ENCODE data around the gene OOSP1.
"Not testable (repeated sequence)": the region's sequence is repeated elsewhere in the genome, so short reads cannot be mapped to it uniquely, and the experiment has no call there.

The OOSP1 gene

DNA sequence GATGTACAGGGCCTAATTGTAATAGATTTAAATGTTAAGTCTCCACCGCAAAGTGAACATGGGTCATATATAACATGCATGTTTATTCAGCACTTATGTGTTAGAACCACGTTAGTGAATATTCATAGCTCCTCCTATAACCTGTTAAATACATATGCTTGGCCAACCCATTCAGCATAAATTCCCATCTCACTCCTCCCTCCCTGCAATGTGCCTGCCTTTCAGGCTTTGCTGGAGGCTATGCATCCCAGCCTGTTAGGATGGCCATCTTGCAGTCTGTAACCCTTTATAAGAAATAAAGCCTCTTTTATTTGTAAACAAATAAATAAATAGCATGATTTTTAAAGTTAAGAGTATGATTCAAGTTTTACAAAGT lies 23.9 kb downstream of the OOSP1 start:
- DNase-seq = no peak

DNA sequence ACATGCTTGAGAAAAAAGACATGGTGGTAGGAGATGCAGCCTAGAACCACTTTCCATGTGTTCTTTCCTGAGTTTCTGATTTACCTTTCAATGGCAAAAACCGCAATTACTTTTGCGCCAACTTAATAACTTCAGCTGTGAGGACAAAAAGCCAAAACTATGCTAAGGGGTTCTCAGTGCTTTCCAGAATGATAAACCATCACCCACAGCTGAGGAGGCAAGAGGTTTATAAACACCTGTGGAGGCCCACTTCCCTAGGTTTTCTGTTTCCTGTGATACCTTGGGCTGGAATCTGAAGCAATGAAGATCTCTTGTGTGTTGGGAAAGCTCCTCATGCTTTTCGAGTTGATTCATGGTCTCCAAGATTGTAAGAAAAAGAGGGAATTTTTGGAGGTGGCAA lies 25.5 kb downstream of the OOSP1 start, which contains the start of gene OOSP4A:
Gene OOSP4A (plus strand): TSS at position 301 of the 400 bp plus-strand sequence. CDS start 0 bp downstream, at position 301.
- no peak for DNase-seq

DNA sequence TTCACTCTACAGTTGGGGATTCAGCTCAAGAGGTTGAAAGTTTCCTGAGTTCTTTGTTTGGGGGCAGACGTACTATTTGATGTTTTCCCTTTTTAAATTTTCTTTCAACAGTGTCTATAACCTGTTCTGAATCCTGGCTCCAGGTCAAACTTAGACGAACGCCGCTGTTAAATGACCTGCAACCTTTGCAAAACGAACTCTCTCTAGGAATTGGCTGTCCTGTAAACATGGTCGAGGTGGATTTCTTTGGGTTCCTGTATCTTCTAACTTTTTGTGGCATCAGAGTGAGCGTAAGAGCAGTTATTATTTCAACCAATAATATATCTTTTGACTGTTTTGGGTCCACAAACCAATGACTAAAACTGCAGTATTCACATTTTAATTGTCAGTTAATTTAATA lies 27.2 kb downstream of the OOSP1 start:
- DNase-seq = no peak

DNA sequence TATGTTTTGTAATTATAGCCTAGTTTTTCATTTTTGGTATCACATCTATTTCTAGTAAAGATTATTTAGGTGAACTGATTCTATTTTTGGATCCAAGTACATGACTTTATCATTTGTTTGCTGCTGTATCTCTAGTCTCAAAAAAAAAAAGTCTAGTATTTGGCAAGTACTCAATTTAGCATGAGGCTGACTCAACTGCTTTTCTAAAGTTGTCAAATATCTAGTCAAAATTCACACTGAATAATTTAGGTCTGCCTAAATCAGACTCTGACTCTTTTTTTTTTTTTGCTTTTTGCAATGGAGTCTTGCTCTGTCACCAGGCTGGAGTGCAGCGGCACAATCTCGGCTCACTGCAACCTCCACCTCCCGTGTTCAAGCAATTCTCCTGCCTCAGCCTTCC lies 28.0 kb downstream of the OOSP1 start:
- DNase-seq = no peak

DNA sequence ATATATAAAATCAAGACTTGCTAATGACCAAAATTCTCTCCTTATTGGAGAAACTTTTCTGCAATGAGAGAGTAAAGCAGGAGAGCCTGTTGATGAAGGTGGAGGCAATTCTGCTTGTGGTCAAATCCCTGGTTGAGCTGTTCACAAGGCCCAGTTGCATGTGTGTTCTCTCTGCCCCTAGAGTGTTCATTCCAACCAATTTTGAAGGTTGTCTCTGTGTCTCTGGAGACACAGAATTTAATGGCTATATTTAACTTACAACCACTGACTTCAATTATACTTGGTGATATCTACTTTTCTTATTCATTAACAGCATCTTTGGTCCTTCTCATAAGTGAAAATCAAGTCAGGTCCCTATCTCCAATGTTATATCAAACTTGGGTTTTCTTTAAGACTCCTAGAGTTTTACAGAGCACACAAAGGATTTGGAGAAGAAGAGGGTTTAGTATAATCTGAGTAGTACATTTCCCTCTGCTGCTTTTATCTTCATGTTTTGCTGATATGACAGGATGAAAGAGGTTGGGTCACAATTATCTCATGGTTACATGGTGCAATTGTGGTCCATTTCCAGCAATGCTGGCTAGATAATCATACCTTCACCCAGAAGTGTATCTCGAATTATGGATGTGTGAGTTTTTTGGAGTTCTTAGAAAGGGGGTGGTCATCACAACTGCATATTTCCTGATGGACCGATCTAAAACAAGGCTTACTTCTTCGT lies 29.6 kb downstream of the OOSP1 start:
- DNase-seq = no peak

DNA sequence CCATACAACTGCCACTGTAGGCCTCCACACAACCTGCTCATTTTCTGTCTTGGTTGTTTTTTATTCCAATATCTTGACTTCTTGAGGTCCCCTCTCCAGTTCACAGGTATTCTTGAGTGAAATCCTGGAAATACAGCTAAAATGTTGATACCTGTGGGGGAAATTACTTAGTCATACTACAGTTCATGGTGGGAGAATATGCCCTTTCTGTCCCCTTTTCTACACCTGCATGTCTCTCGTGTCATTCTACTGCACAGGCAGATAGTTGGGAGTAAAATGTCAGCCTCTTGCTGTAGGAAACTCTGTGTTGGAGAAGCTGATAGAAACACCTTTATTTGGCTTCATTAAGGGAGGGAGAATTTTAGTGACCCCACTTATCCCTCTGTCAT lies 30.2 kb downstream of the OOSP1 start:
- no peak for DNase-seq

DNA sequence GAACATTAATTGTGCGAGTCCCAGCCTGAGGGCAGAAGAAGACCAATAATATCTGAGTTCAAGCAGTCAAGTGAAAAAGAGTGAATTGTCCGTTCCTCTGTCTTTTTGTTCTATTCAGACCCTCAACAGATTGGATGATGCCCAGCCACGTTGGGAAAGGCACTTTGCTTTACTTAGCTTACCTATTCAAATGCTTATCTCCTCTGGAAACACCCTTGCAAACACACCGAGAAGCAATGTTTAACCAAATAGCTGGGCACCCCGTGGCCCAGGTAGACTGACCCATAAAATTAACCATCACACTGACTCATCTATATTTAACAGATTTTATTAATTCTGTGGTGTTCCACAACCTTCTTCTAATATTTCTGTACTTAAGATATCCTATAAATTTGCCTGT lies 34.9 kb downstream of the OOSP1 start:
- DNase-seq = no peak

DNA sequence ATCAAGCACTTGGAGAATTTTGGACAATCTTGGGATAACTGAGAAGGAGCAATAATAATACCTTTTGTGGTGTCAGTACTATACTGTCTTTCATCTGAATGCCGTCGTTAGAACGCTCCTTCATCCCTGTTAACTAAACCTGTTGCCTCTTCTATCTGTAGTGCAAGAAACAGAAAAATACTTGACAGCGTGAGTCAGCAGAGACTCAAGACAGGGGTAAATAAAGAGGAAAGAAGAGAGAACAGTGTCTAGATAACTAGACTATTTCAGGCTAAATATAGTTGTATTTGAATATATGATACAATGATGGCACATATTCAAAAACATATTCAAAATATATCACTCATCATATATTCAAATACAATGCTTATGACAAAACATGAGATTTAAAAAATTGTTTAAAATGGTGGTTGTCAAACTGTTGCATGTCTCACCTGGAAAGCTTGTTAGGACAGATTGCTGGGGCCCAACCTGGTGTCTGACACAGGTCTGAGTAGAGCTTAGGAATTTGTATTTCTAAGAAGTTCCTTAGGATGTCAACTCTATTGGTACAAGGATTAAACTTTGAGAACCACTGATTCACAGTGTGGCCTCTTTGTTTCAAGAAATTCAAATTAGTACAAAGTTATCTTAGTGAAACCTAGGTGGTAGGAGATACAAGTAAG lies 43.0 kb downstream of the OOSP1 start:
- no peak for DNase-seq

DNA sequence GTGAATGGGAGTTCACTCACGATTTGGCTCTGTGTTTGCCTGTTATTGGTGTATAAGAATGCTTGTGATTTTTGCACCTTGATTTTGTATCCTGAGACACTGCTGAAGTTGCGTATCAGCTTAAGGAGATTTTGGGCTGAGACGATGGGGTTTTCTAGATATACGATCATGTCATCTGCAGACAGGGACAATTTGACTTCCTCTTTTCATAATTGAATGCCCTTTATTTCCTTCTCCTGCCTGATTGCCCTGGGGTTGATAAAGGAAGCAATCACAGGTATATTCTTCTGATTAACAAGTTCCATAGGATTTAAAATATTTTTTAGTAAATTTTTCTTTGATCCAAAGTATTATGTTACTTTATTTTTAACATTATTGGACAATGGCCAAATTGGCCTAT lies 43.8 kb downstream of the OOSP1 start:
- DNase-seq = not testable (repeated sequence)

DNA sequence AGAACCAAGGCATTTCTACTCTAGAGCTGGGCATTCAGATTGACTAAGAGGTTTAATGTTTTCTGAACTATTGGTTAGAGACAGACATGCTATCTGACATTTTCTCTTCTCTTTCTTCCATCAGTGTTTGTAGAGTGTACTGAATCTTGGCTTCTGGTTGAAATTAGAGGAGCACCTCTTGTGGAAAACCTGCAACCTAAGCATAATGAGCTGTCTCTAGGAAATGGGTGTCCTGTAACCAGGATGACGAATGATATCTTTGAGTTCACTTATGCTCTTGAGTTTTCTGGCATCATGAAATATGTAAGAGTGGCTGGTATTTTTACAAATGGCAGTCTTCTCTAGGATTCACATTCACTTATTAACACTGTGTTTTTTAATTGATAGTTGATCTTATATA lies 45.0 kb downstream of the OOSP1 start:
- no peak for DNase-seq

DNA sequence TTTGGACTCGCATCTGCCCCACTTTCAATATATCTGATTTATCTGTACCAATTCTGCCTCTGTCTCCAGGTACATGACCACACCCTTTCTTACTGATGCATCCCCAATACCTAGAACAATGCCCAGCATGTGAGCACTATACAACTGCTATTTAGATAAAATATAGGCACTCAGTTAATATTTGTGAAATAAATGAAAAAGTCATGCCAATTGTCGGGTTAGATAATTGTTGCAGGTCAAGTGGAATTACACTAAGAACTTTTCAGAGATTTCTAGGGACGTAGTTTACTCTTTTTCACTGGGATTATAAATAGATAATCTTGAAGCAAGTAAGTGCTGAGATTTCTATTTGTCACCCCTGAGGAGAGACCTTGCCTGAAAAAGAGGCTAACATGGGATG lies 46.1 kb downstream of the OOSP1 start:
- no peak for DNase-seq

DNA sequence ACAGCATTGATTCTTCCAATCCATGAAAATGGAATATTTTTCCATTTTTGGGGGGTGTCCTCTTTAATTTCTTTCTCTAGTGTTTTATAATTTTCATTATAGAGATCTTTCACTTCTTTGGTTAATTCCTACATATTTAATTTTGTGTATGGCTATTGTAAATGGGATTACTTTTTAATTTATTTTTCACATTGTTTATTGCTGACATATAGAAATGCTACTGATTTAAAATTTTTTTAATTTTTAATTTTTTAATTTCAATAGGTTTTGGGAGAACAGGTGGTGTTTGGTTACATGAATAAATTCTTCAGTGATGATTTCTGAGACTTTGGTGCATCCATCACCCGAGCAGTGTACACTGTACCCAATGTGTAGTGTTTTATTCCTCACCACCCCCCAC lies 52.2 kb downstream of the OOSP1 start:
- DNase-seq = no peak

DNA sequence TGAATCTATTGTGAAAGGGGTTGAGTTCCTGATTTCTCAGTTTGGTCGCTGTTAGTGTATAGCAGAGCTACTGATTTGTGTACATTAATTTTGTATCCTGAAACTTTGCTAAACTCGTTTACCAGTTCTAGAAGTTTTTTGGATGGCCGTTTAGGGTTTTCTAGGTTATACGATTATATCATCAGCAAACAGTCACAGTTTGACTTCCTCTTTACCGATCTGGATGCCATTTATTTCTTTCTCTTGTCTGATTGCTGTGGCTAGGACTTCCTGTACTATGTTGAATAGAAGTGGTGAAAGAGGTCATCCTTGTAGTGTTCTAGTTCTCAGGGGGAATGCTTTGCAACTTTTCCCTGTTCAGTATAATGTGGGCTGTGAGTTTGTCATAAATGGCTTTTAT lies 54.2 kb downstream of the OOSP1 start:
- DNase-seq = no peak

DNA sequence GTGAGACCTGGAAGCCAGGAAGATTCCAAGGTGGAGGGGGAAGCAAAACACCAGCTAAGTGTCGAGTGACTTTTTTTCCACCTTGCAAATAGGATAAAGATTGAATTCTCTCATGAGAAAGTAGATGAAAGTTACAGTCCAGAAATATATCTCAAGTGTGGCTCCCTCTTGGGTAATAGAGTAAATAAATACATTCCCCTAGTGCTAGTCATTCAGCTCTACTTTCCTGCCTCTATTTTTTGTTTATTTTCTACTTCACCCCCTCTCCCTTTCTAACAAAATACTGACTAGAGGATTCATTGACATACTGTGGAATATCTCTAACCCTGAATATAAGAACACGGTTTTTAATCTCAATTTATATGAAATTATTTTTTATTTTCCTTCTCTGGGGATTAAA lies 59.6 kb downstream of the OOSP1 start:
- no peak for DNase-seq

DNA sequence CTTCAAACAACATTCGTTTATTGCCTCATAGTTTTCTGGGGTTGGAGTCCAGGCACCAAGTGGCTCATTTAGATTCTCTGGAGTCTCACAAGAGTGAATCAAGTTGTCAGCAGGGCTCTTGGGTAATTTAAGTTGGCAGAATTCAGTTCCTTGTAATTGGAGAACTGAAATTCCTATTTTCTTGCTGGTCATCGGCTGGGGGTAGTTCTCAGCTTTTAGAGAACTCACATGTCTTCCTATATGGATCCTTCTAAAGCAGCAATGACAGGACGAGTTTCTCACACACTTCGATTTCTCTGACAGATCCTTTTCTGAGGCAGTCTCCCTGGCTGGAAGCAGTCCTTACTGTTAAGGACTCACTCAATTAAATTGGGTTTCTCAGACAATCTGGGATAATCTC lies 61.5 kb downstream of the OOSP1 start:
- DNase-seq = no peak

DNA sequence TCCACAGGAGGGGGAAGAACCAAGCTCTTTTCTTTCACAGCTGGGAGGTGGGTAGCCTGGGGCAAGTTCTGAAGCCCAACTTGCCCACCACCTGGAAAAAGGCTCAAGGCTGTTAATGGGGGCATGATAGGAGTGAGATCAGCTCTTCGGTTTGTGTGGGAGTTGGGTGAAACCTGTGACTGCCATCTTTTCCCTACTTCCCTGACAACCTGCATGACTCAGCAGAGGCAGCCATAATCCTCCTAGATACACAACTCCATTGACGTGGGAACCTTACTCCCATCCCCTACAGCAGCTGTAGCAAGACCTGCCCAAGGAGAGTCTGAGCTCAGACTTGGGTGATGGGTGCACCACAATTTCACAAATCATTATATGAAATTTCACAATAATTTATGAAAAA lies 65.5 kb downstream of the OOSP1 start:
- no peak for DNase-seq

DNA sequence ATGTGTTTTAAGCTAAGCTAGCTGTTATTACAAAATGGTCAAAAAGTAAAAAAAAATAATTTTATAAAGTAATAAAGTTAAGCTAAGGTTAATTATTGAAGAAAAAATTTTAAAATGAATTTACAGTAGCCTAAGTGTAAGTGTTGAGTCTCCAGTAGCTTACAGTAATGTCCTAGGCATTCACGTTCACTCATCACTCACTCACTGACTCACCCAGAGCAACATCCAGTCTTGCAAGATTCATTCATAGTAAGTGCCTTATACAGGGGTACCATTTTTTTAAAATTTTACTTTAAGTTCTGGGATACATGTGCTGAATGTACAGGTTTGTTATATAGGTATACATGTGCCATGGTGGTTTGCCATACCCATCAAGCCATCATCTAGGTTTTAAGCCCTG lies 67.1 kb downstream of the OOSP1 start:
- DNase-seq = no peak
